ENCODE results near the gene TFG.

DNA sequence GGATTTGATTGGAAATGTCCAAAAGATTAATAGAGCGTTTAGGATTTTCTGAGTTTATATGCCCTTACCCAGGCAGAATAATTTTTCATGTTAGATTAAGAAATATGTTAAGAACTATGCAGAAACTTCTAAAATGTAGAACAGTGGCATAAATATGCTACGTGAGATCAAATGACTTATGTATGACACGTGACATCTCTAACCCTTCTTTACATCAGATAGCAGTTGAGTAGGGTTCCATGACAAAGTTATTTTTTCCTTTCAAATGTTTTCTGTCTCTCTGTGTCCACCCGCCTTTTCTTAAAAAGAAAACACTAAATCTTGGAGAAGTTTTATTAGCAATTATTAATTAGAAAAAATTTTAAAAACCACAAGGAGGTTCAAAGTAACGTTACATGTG lies 8.6 kb upstream of the TFG start:
- TF ChIP-seq, protein P1, sequence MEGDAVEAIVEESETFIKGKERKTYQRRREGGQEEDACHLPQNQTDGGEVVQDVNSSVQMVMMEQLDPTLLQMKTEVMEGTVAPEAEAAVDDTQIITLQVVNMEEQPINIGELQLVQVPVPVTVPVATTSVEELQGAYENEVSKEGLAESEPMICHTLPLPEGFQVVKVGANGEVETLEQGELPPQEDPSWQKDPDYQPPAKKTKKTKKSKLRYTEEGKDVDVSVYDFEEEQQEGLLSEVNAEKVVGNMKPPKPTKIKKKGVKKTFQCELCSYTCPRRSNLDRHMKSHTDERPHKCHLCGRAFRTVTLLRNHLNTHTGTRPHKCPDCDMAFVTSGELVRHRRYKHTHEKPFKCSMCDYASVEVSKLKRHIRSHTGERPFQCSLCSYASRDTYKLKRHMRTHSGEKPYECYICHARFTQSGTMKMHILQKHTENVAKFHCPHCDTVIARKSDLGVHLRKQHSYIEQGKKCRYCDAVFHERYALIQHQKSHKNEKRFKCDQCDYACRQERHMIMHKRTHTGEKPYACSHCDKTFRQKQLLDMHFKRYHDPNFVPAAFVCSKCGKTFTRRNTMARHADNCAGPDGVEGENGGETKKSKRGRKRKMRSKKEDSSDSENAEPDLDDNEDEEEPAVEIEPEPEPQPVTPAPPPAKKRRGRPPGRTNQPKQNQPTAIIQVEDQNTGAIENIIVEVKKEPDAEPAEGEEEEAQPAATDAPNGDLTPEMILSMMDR (IDR thresholded peaks at IDR 0.05), result no peak
- no peak for TF ChIP-seq POLR2AphosphoS5 (IDR thresholded peaks at IDR 0.05)

All from stomach (tissue), 4 donors.